GM19240 (cell line): Measurements from ENCODE around the gene ENPP3.

Source experiments
- DNase-seq: peaks from one replicate; pipeline ENCODE4 v3.0.0; 2011; ENCODE audit warnings: low spot score; ENCODE audit not compliant: insufficient read length

ENPP3 gene

GRCh38 chr6:131636880-131637792 lies at the start of gene ENPP3:
Gene ENPP3 (plus strand): TSS chr6:131637302. CDS start chr6:131637385, 83 bp downstream.
- no peak for DNase-seq

- DNase-seq: no peak
Observed at GRCh38 chr6:131587909-131588308, 49.2 kb upstream of the ENPP3 start.

GRCh38 chr6:131588643-131589042 lies 48.5 kb upstream of the ENPP3 start:
- DNase-seq: no peak

GRCh38 chr6:131592935-131593334 lies 44.2 kb upstream of the ENPP3 start:
- no peak for DNase-seq

GRCh38 chr6:131594074-131594473 lies 43.0 kb upstream of the ENPP3 start:
- DNase-seq: no peak

GRCh38 chr6:131597446-131597845 lies 39.7 kb upstream of the ENPP3 start:
- no peak for DNase-seq

- DNase-seq: no peak
Observed at GRCh38 chr6:131600716-131601115, 36.4 kb upstream of the ENPP3 start.

- no peak for DNase-seq
Observed at GRCh38 chr6:131602781-131603312, 34.3 kb upstream of the ENPP3 start.

- no peak for DNase-seq
Observed at GRCh38 chr6:131613296-131613925, 23.7 kb upstream of the ENPP3 start.

GRCh38 chr6:131615275-131615674 lies 21.8 kb upstream of the ENPP3 start:
- DNase-seq: no peak

- peak; percentile 64 for DNase-seq
Observed at GRCh38 chr6:131627724-131628682, 9.1 kb upstream of the ENPP3 start, which contains the start of gene MED23. Gene MED23 (minus strand): TSS chr6:131628242. CDS start chr6:131628049, 193 bp downstream.

- DNase-seq: no peak
Observed at GRCh38 chr6:131628726-131629125, 8.4 kb upstream of the ENPP3 start.

- DNase-seq: no peak
Observed at GRCh38 chr6:131629651-131630050, 7.5 kb upstream of the ENPP3 start.

GRCh38 chr6:131631625-131632289 lies 5.3 kb upstream of the ENPP3 start:
- no peak for DNase-seq

GRCh38 chr6:131635384-131636340 lies 1.4 kb upstream of the ENPP3 start:
- no peak for DNase-seq

GRCh38 chr6:131638013-131638412 lies 911 bp downstream of the ENPP3 start:
- DNase-seq: no peak

GRCh38 chr6:131640100-131640499 lies 3.0 kb downstream of the ENPP3 start:
- no peak for DNase-seq

GRCh38 chr6:131640576-131640975 lies 3.5 kb downstream of the ENPP3 start:
- DNase-seq: no peak

- no peak for DNase-seq
Observed at GRCh38 chr6:131641554-131641953, 4.5 kb downstream of the ENPP3 start.
